GM18868 (cell line): ENCODE results near the gene RASGRF2.
"Not testable (repeated sequence)": the region's sequence is repeated elsewhere in the genome, so short reads cannot be mapped to it uniquely, and the experiment has no call there.

Experiments used
- ATAC-seq: cut with Tn5 transposase; IDR thresholded peaks from one replicate; pipeline ENCODE4 v1.9.1; 2021; ENCODE audit warnings: mild to moderate bottlenecking, moderate library complexity; ENCODE audit not compliant: unreplicated experiment

Gene RASGRF2

GRCh38 chr5:80978772-80979317 lies 18.7 kb downstream of the RASGRF2 start:
- ATAC-seq: no peak

DNA sequence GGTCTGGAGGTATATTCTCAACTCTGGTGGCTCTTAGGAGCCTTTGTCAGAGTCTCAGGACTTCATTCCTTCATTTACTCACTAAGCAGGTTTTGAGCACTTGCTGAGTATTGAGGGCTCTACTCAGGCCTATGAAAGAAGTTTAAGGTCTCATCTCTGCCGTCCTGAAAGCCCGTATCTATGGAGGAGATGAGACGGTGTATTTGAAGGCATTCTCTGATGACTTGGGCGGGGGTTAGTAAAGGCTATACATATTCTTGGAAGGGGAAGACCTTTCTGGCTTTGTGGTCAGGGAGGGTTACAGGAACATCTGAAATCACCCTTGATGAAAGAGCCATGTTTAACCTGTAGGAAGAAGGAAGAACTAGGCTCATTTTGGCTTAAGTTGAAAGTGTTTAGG lies 21.9 kb downstream of the RASGRF2 start:
- no peak for ATAC-seq

DNA sequence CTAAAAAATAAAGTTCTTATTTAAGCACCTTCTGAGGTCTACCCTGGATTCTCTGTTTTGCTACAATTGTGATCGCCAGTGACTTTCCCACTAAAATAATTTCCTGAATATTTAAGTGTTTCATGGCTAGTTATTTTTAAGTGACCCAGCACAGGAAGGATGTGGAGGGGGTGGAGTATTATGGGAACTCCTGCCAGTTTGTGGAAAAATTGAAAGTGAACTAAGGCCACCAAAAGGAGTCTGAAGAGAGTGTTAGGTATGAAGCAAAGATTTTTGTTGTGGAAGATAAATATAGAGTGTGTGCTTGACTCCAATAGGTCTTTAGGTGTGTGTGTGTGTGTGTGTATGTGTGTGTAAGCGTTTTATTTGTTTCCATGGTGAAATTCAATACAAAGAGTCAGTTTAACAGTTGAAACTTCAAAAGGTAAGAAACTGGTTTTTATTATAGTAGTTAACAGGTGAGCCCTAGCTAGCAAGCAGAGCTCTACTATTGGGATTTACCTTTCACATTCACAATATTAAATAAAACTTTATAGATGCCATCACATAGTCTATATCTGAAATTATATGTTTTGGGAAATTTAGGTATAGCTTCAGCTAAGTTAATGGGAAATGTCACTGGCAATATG lies 25.6 kb downstream of the RASGRF2 start:
- ATAC-seq: no peak

GRCh38 chr5:80986382-80986781 lies 26.2 kb downstream of the RASGRF2 start:
- no peak for ATAC-seq

DNA sequence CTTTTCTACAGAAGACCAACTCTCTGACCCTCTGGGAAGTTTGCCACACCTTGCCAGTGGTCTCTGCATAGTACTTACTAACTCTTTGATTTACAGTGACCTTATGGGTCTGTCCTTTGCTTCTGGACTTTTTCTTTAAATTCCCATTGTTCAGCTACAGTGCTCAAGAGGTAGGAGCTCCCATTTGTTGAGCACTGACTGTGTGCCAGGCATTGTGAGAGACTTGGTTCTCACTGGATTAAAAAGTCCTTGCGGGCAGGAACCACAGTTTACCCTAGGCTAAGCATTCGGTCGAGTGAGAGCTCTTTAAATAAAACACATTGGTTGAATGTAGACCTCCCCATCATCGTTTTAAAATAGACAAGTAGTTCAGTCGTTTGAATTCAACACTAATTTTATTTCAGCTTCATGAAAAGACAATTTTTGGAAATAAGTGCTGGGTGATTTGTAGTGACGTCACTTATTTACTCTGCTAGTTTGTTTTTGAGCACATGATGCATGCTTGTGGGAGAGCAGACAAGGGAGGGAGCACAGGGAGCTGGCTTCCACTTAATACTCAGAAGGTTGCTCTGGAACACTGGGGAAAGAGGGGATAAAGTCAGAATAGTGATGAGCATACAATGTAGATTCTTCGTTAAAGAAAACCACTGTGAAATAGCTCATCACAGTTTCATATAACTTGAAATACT lies 27.1 kb downstream of the RASGRF2 start:
- no peak for ATAC-seq

GRCh38 chr5:80988419-80988935 lies 28.3 kb downstream of the RASGRF2 start:
- no peak for ATAC-seq

GRCh38 chr5:80989883-80990282 lies 29.7 kb downstream of the RASGRF2 start:
- ATAC-seq: no peak

- ATAC-seq: no peak
Measured at GRCh38 chr5:80990527-80990926, 30.4 kb downstream of the RASGRF2 start.

DNA sequence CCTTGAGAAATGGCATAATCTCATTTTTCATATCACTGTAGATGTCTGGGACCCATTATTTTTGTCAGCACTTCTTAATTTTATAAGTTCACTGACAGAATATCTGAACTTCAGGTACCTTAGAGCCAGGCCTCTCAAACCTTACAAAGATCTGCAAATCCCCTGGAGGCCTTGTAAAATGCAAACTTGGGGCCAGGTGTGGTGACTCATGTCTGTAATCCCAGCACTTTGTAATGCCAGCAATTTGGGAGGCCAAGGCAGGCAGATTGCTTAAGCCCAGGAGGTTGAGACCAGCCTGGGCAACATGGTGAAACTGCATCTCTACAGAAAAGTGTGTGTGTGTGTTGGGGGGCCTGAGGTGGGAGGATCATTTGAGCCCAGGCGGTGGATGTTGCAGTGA lies 30.8 kb downstream of the RASGRF2 start:
- no peak for ATAC-seq

DNA sequence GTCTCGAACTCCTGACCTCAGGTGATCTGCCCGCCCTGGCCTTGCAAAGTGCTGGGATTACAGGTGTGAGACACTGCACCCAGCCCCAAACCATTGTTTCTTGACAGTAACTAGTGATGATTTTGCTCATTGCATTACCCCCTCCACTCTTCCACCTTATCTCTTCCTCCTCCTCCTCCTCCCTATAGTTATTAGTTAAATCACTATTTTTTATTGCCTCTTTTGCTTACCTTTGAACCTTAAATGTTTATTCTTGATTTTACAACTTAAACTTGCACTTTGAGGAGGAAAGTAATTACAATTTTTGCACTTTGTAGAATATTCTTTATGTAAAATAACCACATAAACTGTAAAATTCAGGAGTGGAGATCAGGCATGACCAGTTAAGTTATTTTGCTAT lies 35.7 kb downstream of the RASGRF2 start:
- ATAC-seq: no peak

DNA sequence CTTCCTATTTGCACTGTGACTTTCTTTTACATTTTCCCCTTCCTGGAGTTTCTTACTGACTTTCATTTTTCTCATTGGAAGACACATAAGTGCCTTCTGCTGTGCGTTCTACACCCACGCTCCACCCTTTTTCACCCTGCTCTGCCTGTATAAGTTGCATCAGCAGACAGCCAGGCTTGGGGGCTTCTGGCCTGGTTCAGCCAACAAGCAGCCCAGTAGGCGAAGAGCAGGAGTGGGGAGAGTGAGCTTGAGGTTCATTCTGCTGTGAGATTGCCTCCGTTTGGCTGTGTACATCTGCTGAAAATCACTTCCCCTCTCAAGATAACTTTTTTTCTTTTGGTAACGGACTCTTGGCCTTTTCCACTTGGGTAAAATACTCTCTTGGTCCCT lies 38.4 kb downstream of the RASGRF2 start:
- no peak for ATAC-seq

- no peak for ATAC-seq
Measured at GRCh38 chr5:81003811-81004386, 43.7 kb downstream of the RASGRF2 start.

DNA sequence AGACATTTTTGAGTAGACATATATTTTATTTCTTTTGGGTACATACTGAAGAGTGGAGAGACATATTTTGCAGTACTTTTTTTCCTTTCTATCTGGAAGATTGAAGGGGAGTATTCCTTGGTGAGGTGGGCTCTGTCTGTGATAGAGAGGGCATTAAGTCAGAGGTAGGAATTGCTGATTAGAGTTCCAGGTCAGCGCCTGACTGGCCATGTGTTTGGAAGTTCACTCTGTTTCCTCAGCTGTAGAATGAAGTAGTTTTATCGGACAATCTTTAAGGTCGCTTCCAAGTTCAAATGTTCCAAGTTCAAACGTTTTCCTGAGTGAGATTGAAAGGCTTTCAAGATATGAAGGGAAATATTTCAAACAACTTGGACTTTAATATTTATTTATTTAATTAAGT lies 45.5 kb downstream of the RASGRF2 start:
- no peak for ATAC-seq

GRCh38 chr5:81006231-81006630 lies 46.1 kb downstream of the RASGRF2 start:
- no peak for ATAC-seq

DNA sequence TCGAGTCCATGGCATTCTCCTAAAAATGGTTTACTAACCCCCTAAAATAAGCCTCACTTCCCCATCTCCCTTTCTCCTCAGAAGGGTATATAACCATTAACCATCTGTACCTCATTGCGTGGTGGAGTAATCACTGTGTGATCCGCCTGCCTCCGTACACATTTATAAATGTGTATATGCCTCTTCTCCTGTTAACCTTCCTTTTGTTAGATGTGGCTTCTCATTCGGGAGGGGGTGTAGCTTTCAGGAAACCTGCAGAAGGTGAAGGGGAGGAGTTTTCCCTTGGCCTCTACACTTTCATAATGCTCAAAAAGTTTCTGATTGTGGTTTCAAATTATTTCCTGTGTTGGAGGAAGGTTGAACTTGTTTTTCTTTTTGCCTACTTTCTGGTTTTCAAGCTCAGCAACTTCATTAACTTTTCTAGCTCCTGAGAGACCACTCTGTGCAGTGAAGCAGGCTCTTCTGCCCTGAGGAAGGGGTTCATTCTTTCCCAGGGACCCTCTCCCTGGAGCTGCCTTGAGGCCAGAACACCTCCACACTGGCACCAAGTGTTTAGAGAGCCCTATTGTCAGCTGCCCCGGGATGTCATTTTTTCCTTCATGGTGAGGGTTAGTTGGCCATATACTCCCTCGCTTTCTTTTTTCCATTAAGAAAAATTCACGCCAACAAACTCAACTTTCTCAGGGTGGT lies 46.9 kb downstream of the RASGRF2 start:
- no peak for ATAC-seq

DNA sequence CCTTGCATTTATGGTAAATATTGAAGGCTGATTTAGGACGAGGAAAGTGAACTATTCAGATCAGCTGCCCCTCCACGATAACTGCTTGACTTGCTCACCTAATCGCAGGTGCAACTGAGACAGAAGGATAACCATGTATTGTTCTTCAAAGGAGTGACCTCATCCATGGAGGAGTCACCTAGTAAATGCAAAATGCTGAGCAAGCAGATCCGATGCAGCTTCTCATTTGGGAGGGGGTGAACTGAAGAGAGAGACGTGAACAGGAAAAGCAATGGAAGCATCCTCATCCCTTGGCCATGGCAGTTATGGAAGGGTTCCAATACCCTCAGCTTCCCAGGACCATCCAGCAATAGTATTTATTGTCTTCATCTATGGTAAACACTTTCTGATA lies 47.5 kb downstream of the RASGRF2 start:
- no peak for ATAC-seq

DNA sequence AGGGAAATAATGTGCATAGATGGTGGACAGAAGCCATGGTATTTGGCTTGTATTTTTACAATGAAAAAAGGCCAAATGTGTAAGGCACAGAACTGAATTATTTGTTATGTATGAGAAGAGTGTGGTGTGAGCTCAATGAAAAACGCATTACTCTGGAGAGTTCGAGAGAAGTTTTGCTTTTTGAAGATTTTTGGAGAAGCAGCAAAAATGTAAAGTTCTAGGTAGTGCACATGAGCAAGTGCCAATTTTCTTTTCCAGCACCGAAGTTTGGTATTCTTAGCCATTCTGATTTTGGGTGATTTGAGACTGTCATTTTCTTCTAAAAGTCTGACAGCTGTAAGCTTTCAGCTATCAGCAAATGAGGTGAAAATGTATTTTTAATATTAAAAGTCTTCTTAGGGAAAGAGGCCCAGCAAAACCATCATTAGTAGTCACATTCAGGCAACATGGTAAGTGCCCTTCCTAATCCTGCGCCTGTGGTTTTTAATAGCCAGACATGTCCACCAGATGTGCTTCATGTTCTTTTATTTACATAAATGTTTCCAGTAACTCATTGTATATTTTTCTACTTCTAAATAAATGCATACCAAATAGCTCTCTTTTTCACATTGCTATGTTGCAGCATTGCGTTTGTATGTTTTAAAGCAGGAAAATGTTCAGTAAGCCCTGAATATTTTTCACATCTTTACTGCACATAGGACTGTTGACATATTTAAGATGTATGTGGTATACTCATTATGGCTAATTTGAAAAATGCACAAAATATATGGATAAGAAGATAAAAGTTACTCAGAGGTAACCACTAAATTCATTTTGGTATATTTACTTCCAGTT lies 50.4 kb downstream of the RASGRF2 start:
- no peak for ATAC-seq

- ATAC-seq: no peak
Measured at GRCh38 chr5:81014348-81014747, 54.2 kb downstream of the RASGRF2 start.

DNA sequence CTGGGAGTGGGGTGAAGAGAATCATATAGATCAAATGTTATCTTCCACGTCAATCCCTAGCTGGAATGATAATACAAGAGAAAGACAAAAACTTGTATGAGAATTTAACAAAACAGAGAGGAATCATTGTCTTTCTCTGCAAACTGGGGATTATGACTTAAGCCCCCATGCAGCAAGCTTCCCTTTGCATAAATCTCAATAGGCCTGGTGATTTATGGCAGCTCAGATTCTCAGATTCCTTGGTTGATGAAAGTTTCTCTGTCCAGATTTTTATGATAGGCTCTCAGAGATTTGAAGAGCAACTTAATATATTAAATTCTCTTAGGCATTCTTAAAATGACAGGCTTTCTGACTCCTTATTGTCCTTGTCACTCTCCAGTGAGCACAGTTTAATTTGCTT lies 56.0 kb downstream of the RASGRF2 start:
- ATAC-seq: no peak

- no peak for ATAC-seq
Measured at GRCh38 chr5:81017320-81017719, 57.2 kb downstream of the RASGRF2 start.

DNA sequence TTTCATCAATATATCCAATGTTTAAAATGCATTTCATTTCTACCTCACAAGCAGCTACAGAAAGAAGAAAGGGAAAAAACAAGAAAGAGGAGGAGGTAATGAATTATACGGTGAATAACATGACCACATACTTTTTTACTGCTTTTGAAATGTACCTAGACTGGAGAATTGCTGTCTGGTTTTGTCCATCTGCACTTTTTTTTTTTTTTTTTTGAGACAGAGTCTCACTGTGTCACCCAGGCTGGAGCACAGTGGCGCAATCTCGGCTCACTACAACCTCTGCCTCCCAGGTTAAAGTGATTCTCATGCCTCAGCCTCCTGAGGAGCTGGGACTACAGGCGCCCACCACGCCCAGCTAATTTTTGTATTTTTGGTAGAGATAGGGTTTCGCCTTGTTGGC lies 58.4 kb downstream of the RASGRF2 start:
- not testable (repeated sequence) for ATAC-seq
